ENCODE data around the gene EVPLL.
"Not testable (repeated sequence)": the region's sequence is repeated elsewhere in the genome, so short reads cannot be mapped to it uniquely, and the experiment has no call there.

Gene EVPLL

DNA sequence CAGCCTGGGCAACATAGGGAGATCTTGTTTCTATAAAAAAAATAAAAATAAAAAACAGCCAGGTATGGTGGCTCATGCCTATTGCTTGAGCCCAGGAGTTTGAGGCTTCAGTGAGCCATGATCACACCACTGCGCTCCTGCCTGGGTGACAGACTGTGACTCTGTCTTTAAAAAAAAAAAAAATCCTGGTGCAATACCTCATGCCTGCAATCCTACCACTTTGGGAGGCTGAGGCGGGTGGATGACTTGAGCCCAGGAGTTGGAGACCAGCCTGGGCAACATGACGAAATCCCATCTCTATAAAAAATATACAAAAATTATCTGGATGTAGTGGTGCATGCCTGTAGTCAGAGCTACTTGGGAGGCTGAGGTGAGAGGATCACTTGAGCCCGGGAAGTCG is 1.0 kb downstream of the EVPLL start:
- H3K36me3 ChIP-seq (ENCODE audit: control insufficient read depth, insufficient read depth, low read length); H3K4me1 ChIP-seq (ENCODE audit: control insufficient read depth, insufficient read depth, low read length, poor library complexity, severe bottlenecking); H3K27me3 ChIP-seq (replicated peaks; ENCODE audit: control insufficient read depth, insufficient read depth, low read length, poor library complexity, severe bottlenecking); H3K27ac ChIP-seq (ENCODE audit: insufficient read depth, low read length, poor library complexity, severe bottlenecking); DNase-seq; H3K9me3 ChIP-seq (ENCODE audit: control insufficient read depth, low read length); H3K4me3 ChIP-seq (ENCODE audit: insufficient read depth, low read depth, low read length, poor library complexity, severe bottlenecking): not testable (repeated sequence)

- Histone ChIP-seq H3K27ac (ENCODE audit: insufficient read depth, low read length, poor library complexity, severe bottlenecking) (no peak overlapping the region), H3K4me3 (ENCODE audit: insufficient read depth, low read depth, low read length, poor library complexity, severe bottlenecking) (no peak overlapping the region), H3K9me3 (ENCODE audit: control insufficient read depth, low read length) (no peaks in the 10 kb centered on the region), H3K4me1 (ENCODE audit: control insufficient read depth, insufficient read depth, low read length, poor library complexity, severe bottlenecking) (no peaks in the 10 kb centered on the region), H3K36me3 (ENCODE audit: control insufficient read depth, insufficient read depth, low read length) (no peaks in the 10 kb centered on the region), H3K27me3 (replicated peaks; ENCODE audit: control insufficient read depth, insufficient read depth, low read length, poor library complexity, severe bottlenecking) (no peaks in the 10 kb centered on the region)
- no peak for DNase-seq
These were observed 1.9 kb downstream of the EVPLL start for GRCh38 chr17:18379246-18380146.

GRCh38 chr17:18380471-18381157 is 3.0 kb downstream of the EVPLL start:
- no peak overlapping the region for H3K27ac ChIP-seq (ENCODE audit: insufficient read depth, low read length, poor library complexity, severe bottlenecking)
- no peaks in the 10 kb centered on the region for H3K27me3 ChIP-seq (replicated peaks; ENCODE audit: control insufficient read depth, insufficient read depth, low read length, poor library complexity, severe bottlenecking)
- no peaks in the 10 kb centered on the region for H3K36me3 ChIP-seq (ENCODE audit: control insufficient read depth, insufficient read depth, low read length)
- no peaks in the 10 kb centered on the region for H3K9me3 ChIP-seq (ENCODE audit: control insufficient read depth, low read length)
- H3K4me1 ChIP-seq (ENCODE audit: control insufficient read depth, insufficient read depth, low read length, poor library complexity, severe bottlenecking) = no peaks in the 10 kb centered on the region
- DNase-seq = no peak
- no peak overlapping the region for H3K4me3 ChIP-seq (ENCODE audit: insufficient read depth, low read depth, low read length, poor library complexity, severe bottlenecking)

GRCh38 chr17:18381158-18381952 is 3.8 kb downstream of the EVPLL start:
- Histone ChIP-seq H3K27ac (ENCODE audit: insufficient read depth, low read length, poor library complexity, severe bottlenecking) (no peak overlapping the region), H3K9me3 (ENCODE audit: control insufficient read depth, low read length) (no peaks in the 10 kb centered on the region), H3K4me3 (ENCODE audit: insufficient read depth, low read depth, low read length, poor library complexity, severe bottlenecking) (no peak overlapping the region), H3K36me3 (ENCODE audit: control insufficient read depth, insufficient read depth, low read length) (no peaks in the 10 kb centered on the region), H3K27me3 (replicated peaks; ENCODE audit: control insufficient read depth, insufficient read depth, low read length, poor library complexity, severe bottlenecking) (no peaks in the 10 kb centered on the region), H3K4me1 (ENCODE audit: control insufficient read depth, insufficient read depth, low read length, poor library complexity, severe bottlenecking) (no peaks in the 10 kb centered on the region)
- DNase-seq = no peak

GRCh38 chr17:18381953-18382245 is 4.3 kb downstream of the EVPLL start:
- Histone ChIP-seq H3K36me3 (ENCODE audit: control insufficient read depth, insufficient read depth, low read length) (no peaks in the 10 kb centered on the region), H3K4me1 (ENCODE audit: control insufficient read depth, insufficient read depth, low read length, poor library complexity, severe bottlenecking) (no peaks in the 10 kb centered on the region), H3K4me3 (ENCODE audit: insufficient read depth, low read depth, low read length, poor library complexity, severe bottlenecking) (no peak overlapping the region), H3K9me3 (ENCODE audit: control insufficient read depth, low read length) (no peaks in the 10 kb centered on the region), H3K27ac (ENCODE audit: insufficient read depth, low read length, poor library complexity, severe bottlenecking) (no peak overlapping the region), H3K27me3 (replicated peaks; ENCODE audit: control insufficient read depth, insufficient read depth, low read length, poor library complexity, severe bottlenecking) (no peaks in the 10 kb centered on the region)
- no peak for DNase-seq

DNA sequence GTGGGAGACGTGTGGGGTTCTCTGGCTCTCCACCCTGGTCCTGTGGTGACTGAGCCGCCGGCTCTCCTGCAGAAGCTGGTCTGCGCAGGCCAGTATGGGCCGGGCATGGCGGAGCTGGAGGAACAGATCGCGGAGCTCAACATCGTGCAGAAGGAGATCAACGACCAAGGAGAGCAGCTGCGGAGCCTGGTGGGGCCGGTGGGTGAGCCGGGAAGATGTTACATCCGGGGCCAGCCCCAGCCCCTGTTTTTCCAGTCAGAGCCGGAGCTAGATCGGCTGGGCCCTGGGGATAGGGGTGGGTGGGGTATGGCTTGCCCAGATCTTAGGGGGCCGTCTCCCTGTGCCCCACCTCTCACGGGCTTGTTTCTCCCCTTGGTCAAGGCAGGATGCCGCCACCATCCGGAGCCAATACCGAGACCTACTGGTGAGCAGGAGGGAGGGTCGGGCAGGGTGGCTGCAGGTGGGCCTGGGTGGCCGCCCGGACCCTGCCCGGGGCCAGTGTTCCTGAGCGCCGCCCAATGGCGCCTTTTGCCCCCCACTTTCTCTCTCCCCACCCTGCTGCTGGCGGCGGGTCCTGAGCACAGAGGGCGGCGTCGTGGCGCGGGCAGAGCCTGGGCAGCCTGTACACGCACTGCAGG is 5.0 kb downstream of the EVPLL start:
- Histone ChIP-seq H3K9me3 (ENCODE audit: control insufficient read depth, low read length) (no peaks in the 10 kb centered on the region), H3K4me3 (ENCODE audit: insufficient read depth, low read depth, low read length, poor library complexity, severe bottlenecking) (no peak overlapping the region), H3K4me1 (ENCODE audit: control insufficient read depth, insufficient read depth, low read length, poor library complexity, severe bottlenecking) (no peaks in the 10 kb centered on the region), H3K27ac (ENCODE audit: insufficient read depth, low read length, poor library complexity, severe bottlenecking) (no peak overlapping the region), H3K27me3 (replicated peaks; ENCODE audit: control insufficient read depth, insufficient read depth, low read length, poor library complexity, severe bottlenecking) (no peaks in the 10 kb centered on the region), H3K36me3 (ENCODE audit: control insufficient read depth, insufficient read depth, low read length) (no peaks in the 10 kb centered on the region)
- no peak for DNase-seq

DNA sequence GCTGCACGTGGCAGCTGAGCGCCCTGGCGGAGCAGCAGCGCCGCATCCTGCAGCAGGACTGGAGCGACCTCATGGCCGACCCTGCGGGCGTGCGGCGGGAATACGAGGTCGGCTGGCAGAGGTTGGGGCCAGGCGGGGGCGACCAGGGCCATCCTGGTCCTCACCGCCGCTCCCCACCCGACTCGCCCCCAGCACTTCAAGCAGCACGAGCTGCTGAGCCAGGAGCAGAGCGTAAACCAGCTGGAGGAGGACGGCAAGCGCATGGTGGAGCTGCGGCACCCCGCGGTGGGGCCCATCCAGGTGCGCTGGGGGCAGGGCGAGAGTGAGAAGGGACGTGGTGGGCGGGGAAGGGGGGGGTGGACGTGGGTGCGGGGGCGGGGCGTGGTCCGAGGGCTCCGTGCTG is 5.5 kb downstream of the EVPLL start:
- H3K27me3 ChIP-seq (replicated peaks; ENCODE audit: control insufficient read depth, insufficient read depth, low read length, poor library complexity, severe bottlenecking); DNase-seq; H3K4me1 ChIP-seq (ENCODE audit: control insufficient read depth, insufficient read depth, low read length, poor library complexity, severe bottlenecking); H3K4me3 ChIP-seq (ENCODE audit: insufficient read depth, low read depth, low read length, poor library complexity, severe bottlenecking); H3K27ac ChIP-seq (ENCODE audit: insufficient read depth, low read length, poor library complexity, severe bottlenecking); H3K9me3 ChIP-seq (ENCODE audit: control insufficient read depth, low read length); H3K36me3 ChIP-seq (ENCODE audit: control insufficient read depth, insufficient read depth, low read length): not testable (repeated sequence)

- H3K4me3 ChIP-seq (ENCODE audit: insufficient read depth, low read depth, low read length, poor library complexity, severe bottlenecking); H3K4me1 ChIP-seq (ENCODE audit: control insufficient read depth, insufficient read depth, low read length, poor library complexity, severe bottlenecking); H3K27me3 ChIP-seq (replicated peaks; ENCODE audit: control insufficient read depth, insufficient read depth, low read length, poor library complexity, severe bottlenecking); H3K9me3 ChIP-seq (ENCODE audit: control insufficient read depth, low read length); DNase-seq; H3K27ac ChIP-seq (ENCODE audit: insufficient read depth, low read length, poor library complexity, severe bottlenecking); H3K36me3 ChIP-seq (ENCODE audit: control insufficient read depth, insufficient read depth, low read length): not testable (repeated sequence)
These were observed 6.7 kb downstream of the EVPLL start for GRCh38 chr17:18384271-18384670.

GRCh38 chr17:18387583-18387982 is 10.0 kb downstream of the EVPLL start:
- H3K4me1 ChIP-seq (ENCODE audit: control insufficient read depth, insufficient read depth, low read length, poor library complexity, severe bottlenecking); H3K36me3 ChIP-seq (ENCODE audit: control insufficient read depth, insufficient read depth, low read length); H3K4me3 ChIP-seq (ENCODE audit: insufficient read depth, low read depth, low read length, poor library complexity, severe bottlenecking); H3K27me3 ChIP-seq (replicated peaks; ENCODE audit: control insufficient read depth, insufficient read depth, low read length, poor library complexity, severe bottlenecking); H3K9me3 ChIP-seq (ENCODE audit: control insufficient read depth, low read length); H3K27ac ChIP-seq (ENCODE audit: insufficient read depth, low read length, poor library complexity, severe bottlenecking); DNase-seq: not testable (repeated sequence)

Data from effector memory CD4-positive, alpha-beta T cell (primary cell).